SK-N-SH (cell line): ENCODE results near the gene GAMT. TPM values are rescaled to one million over a fixed set of nuclear protein-coding genes. Genes with fewer than 3 reads are reported as not detected.

Source experiments
- CTCF ChIA-PET: fragments of 300-600, 350-600 bp; formaldehyde crosslinking; extraction: SDS; loops from one replicate; lab custom pipeline; 2021; lab: Yijun Ruan, JAX
- POLR2A ChIA-PET: fragments of 350-600 bp; sonication (Branson Sonifier 250); formaldehyde crosslinking; extraction: SDS; loops from one replicate; lab custom pipeline; 2020; ENCODE audit warnings: antibody characterized with exemption, inconsistent platforms; lab: Yijun Ruan, JAX
- DNase-seq: peaks from one replicate; pipeline ENCODE4 v3.0.0; 2012
- H2AFZ ChIP-seq: fragments of 200-600 bp; sonication (generic); 2 replicates; pipeline ENCODE4 v1.8.1; 2016; ENCODE audit warnings: antibody characterized with exemption, mild to moderate bottlenecking, low read depth
- H3F3A ChIP-seq: fragments of 200-600 bp; sonication (generic); replicated peaks from 2 replicates; pipeline ENCODE3; 2016; ENCODE audit warnings: antibody characterized with exemption, mild to moderate bottlenecking; ENCODE audit not compliant: insufficient read depth
- H3K27ac ChIP-seq, 2 experiments: fragments of 200-500 bp in 1 of 2; fragments of 200-600 bp in 1 of 2; sonication (Bioruptor generic) in 1 of 2; sonication (generic), shearing (Covaris generic) in 1 of 2; 2 replicates each; pipeline versions ENCODE4 v1.5.1 to v1.6.1; 2014 to 2016; ENCODE audit warnings: low read depth in 2 of 2, inconsistent platforms in 1 of 2, low read length in 1 of 2, mild to moderate bottlenecking in 1 of 2, mixed read lengths in 1 of 2
- H3K27me3 ChIP-seq: fragments of 200-600 bp; sonication (generic), shearing (Covaris generic); 2 replicates; pipeline ENCODE4 v1.6.1; 2016; ENCODE audit warnings: mixed run types; ENCODE audit not compliant: insufficient read depth
- H3K36me3 ChIP-seq, 2 experiments: fragments of 200-500 bp in 1 of 2; fragments of 200-600 bp in 1 of 2; sonication (Bioruptor generic) in 1 of 2; sonication (generic) in 1 of 2; replicated peaks in 1 of 2; 2 replicates each; pipeline versions ENCODE3 to v1.5.1; 2014 to 2016; ENCODE audit warnings: low read length in 1 of 2, mild to moderate bottlenecking in 1 of 2; ENCODE audit not compliant: insufficient read depth in 2 of 2, control insufficient read depth in 1 of 2
- H3K4me1 ChIP-seq, 2 experiments: fragments of 200-500 bp in 1 of 2; fragments of 200-600 bp in 1 of 2; sonication (Bioruptor generic) in 1 of 2; sonication (generic), shearing (Covaris generic) in 1 of 2; 2 replicates each; pipeline versions ENCODE4 v1.5.1 to v1.6.1; 2014 to 2016; ENCODE audit warnings: low read depth in 1 of 2, low read length in 1 of 2, mixed run types in 1 of 2; ENCODE audit not compliant: insufficient read depth in 2 of 2, control insufficient read depth in 1 of 2
- H3K4me2 ChIP-seq: fragments of 200-600 bp; sonication (generic), shearing (Covaris generic); 2 replicates; pipeline ENCODE4 v1.6.1; 2017; ENCODE audit warnings: mixed run types
- H3K4me3 ChIP-seq, 2 experiments: fragments of 200-500 bp in 1 of 2; fragments of 200-600 bp in 1 of 2; sonication (Bioruptor generic) in 1 of 2; sonication (generic), shearing (Covaris generic) in 1 of 2; 2 replicates each; pipeline versions ENCODE4 v1.5.1 to v1.8.1; 2014 to 2016; ENCODE audit warnings: low read depth in 2 of 2, inconsistent platforms in 1 of 2, low read length in 1 of 2, mild to moderate bottlenecking in 1 of 2, mixed read lengths in 1 of 2, moderate library complexity in 1 of 2
- H3K79me2 ChIP-seq: fragments of 200-600 bp; sonication (generic); 2 replicates; pipeline ENCODE4 v1.8.1; 2017; ENCODE audit warnings: mild to moderate bottlenecking; ENCODE audit not compliant: insufficient read depth
- H3K9ac ChIP-seq: fragments of 200-600 bp; sonication (generic); 2 replicates; pipeline ENCODE4 v1.6.1; 2017; ENCODE audit warnings: mixed run types
- H3K9me2 ChIP-seq: fragments of 200-600 bp; sonication (generic); 2 replicates; pipeline ENCODE4 v1.6.1; 2017; ENCODE audit warnings: mixed run types
- H3K9me3 ChIP-seq: fragments of 200-600 bp; sonication (generic); 2 replicates; pipeline ENCODE4 v1.6.1; 2017; ENCODE audit warnings: mixed run types, mild to moderate bottlenecking, moderate library complexity
- H4K20me1 ChIP-seq: fragments of 200-600 bp; sonication (generic); 2 replicates; pipeline ENCODE4 v1.6.1; 2017; ENCODE audit warnings: mild to moderate bottlenecking, mixed run types; ENCODE audit not compliant: insufficient read depth
- CTCF ChIP-seq: fragments of 200-600 bp; sonication (generic); IDR thresholded peaks from 2 replicates; pipeline ENCODE4 v1.6.1; 2017; ENCODE audit warnings: antibody characterized with exemption, mild to moderate bottlenecking, moderate library complexity
- ELF1 ChIP-seq: IDR thresholded peaks from 2 replicates; pipeline ENCODE4 v1.4.0; 2012
- EP300 ChIP-seq, 2 experiments: IDR thresholded peaks; 2 replicates each; pipeline versions ENCODE4 v1.4.0 to v1.6.1; 2012; ENCODE audit warnings: borderline replicate concordance in 1 of 2, low read depth in 1 of 2, low read length in 1 of 2
- FOSL2 ChIP-seq: IDR thresholded peaks from 2 replicates; pipeline ENCODE4 v1.4.0; 2012; ENCODE audit warnings: low read depth, mild to moderate bottlenecking, moderate library complexity, borderline replicate concordance
- IRF3 ChIP-seq: fragments of 150-350 bp; IDR thresholded peaks from 2 replicates; pipeline ENCODE4 v1.6.1; 2016; ENCODE audit warnings: mild to moderate bottlenecking, low read depth, low read length
- JUND ChIP-seq: IDR thresholded peaks from 2 replicates; pipeline ENCODE4 v1.4.0; 2012
- MAX ChIP-seq: IDR thresholded peaks from 2 replicates; pipeline ENCODE4 v1.4.0; 2012; ENCODE audit warnings: low read depth
- MEF2A ChIP-seq: IDR thresholded peaks from 2 replicates; pipeline ENCODE4 v1.4.0; 2012; ENCODE audit warnings: low read depth, borderline replicate concordance
- MXI1 ChIP-seq: IDR thresholded peaks from 2 replicates; pipeline ENCODE4 v1.6.1; 2012; ENCODE audit warnings: mild to moderate bottlenecking, low read depth, low read length, improper control_type of control experiment
- NRF1 ChIP-seq: IDR thresholded peaks from 2 replicates; pipeline ENCODE4 v1.6.1; 2012; ENCODE audit warnings: low read depth, mild to moderate bottlenecking, low read length
- PBX3 ChIP-seq: IDR thresholded peaks from 2 replicates; pipeline ENCODE4; 2012
- RCOR1 ChIP-seq: fragments of 150-350 bp; IDR thresholded peaks from 2 replicates; pipeline ENCODE4 v1.6.1; 2017; ENCODE audit warnings: antibody characterized with exemption, low read length
- RFX5 ChIP-seq: IDR thresholded peaks from 2 replicates; pipeline ENCODE4 v1.6.1; 2012; ENCODE audit warnings: mild to moderate bottlenecking, improper control_type of control experiment, low read length
- RXRA ChIP-seq: IDR thresholded peaks from 2 replicates; pipeline ENCODE4 v1.4.0; 2012; ENCODE audit warnings: low read depth, mild to moderate bottlenecking, borderline replicate concordance
- SIN3A ChIP-seq: IDR thresholded peaks from 2 replicates; pipeline ENCODE4 v1.6.1; 2012; ENCODE audit warnings: low read depth, mild to moderate bottlenecking, low read length, moderate library complexity, borderline replicate concordance
- SMC3 ChIP-seq: IDR thresholded peaks from 2 replicates; pipeline ENCODE4 v1.6.1; 2012; ENCODE audit warnings: low read depth, low read length, improper control_type of control experiment
- TAF1 ChIP-seq: IDR thresholded peaks from 2 replicates; pipeline ENCODE4 v1.6.1; 2012; ENCODE audit warnings: low read depth, mild to moderate bottlenecking, low read length, moderate library complexity, borderline replicate concordance
- YY1 ChIP-seq: IDR thresholded peaks from 2 replicates; pipeline ENCODE4 v1.4.0; 2012; ENCODE audit warnings: low read depth, mild to moderate bottlenecking
- ZBTB33 ChIP-seq: IDR thresholded peaks from 2 replicates; pipeline ENCODE4 v1.4.0; 2012; ENCODE audit warnings: low read depth, borderline replicate concordance
- WGBS: methylation state at CpG from one replicate; pipeline ENCODE4 v1.1.6; 2017; ENCODE audit warnings: low lambda C conversion rate; 5-methylcytosine and 5-hydroxymethylcytosine counted together
- polyA plus RNA-seq, 3 experiments: library from polyadenylated mRNA; depleted of rRNA; stranded (reverse); fragments of >200 nt; gene quantifications; 2 replicates each; pipeline ENCODE4 v1.2.3, GENCODE V29; 2012

Gene GAMT
- polyA plus RNA-seq, 1 of the 3 experiments (the other 2 are of a cell fraction) = 85.3 TPM

GRCh38 chr19:1433119-1434039 is 32.0 kb upstream of the GAMT start:
- 93% methylated on average over 12 of the region's 47 CpGs for WGBS
- Histone ChIP-seq H2AFZ (no peak overlapping the region), H3K4me1 (no peaks in the 10 kb centered on the region; a peak in 1 of 4 replicates), H3K79me2 (peaks cover 4% of the 10 kb centered on the region), H3F3A (peaks cover 17% of the 10 kb centered on the region), H3K36me3 (peaks cover 0 to 56% of the 10 kb centered on the region in 2 experiments), H3K27me3 (no peaks in the 10 kb centered on the region), H3K4me3 (no peak overlapping the region), H3K27ac (no peak overlapping the region), H3K9ac (no peak overlapping the region), H3K9me3 (no peaks in the 10 kb centered on the region), H4K20me1 (peaks cover under 1% of the 10 kb centered on the region; the same call in 1 of the 2 replicates), H3K9me2 (no peaks in the 10 kb centered on the region), H3K4me2 (no peak overlapping the region)
- DNase-seq = no peak
- TF ChIP-seq PBX3 = no peak
- no peak for TF ChIP-seq IRF3
- TF ChIP-seq MXI1 = no peak
- no peak for TF ChIP-seq ELF1
- POLR2A ChIA-PET = no interaction called here
- CTCF ChIA-PET = interaction anchor here (0.7 to 1.4 kb wide), 3 partner anchors 9 to 20 kb away, joined by 3 to 4 read pairs (median 3); no protein-coding TSS in a partner anchor

GRCh38 chr19:1432507-1432887 is 31.2 kb upstream of the GAMT start:
- no peaks in the 10 kb centered on the region for H3K27me3 ChIP-seq
- ChIA-PET CTCF (interaction anchor here (0.7 to 1.4 kb wide), 3 partner anchors 9 to 19 kb away, joined by 3 to 4 read pairs (median 3); no protein-coding TSS in a partner anchor), POLR2A (no interaction called here)
- H3K4me3 ChIP-seq = no peak overlapping the region
- no peaks in the 10 kb centered on the region for H3K9me2 ChIP-seq
- H3K79me2 ChIP-seq = 0 out of 2 replicates have a peak, but pooled peaks cover 2% of the 10 kb centered on the region
- DNase-seq = no peak
- no peaks in the 10 kb centered on the region for H3K9me3 ChIP-seq
- peaks cover 0 to 65% of the 10 kb centered on the region in 2 experiments for H3K36me3 ChIP-seq
- no peak for TF ChIP-seq JUND
- no peak for TF ChIP-seq ZBTB33
- TF ChIP-seq ELF1 = no peak
- no peak for TF ChIP-seq SMC3
- TF ChIP-seq RXRA = no peak
- no peak for TF ChIP-seq YY1
- no peak for TF ChIP-seq CTCF
- TF ChIP-seq FOSL2 = no peak
- TF ChIP-seq RCOR1 = no peak
- no peak for TF ChIP-seq SIN3A
- TF ChIP-seq PBX3 = no peak
- TF ChIP-seq MEF2A = no peak
- TF ChIP-seq RFX5 = no peak
- no peak for TF ChIP-seq TAF1
- TF ChIP-seq NRF1 = no peak
- TF ChIP-seq EP300 (IDR thresholded peaks at IDR 0.05; ENCODE audit: borderline replicate concordance in 1 of 2, low read depth in 1 of 2, low read length in 1 of 2) = no peak
- TF ChIP-seq MAX = no peak
- no peaks in the 10 kb centered on the region for H3K4me1 ChIP-seq
- no peak overlapping the region for H3K9ac ChIP-seq
- H4K20me1 ChIP-seq = no peaks in the 10 kb centered on the region
- WGBS = 98% methylated on average over 13 of the region's 16 CpGs
- no peak overlapping the region for H3K4me2 ChIP-seq
- H3K27ac ChIP-seq = no peak overlapping the region
- no peak overlapping the region for H2AFZ ChIP-seq
- H3F3A ChIP-seq = peaks cover 12% of the 10 kb centered on the region
